ENCODE measurements around the gene OR51T1. TPM values are rescaled to one million over a fixed set of nuclear protein-coding genes. Genes with fewer than 3 reads are reported as not detected.

Gene OR51T1
- polyA plus RNA-seq, 3 donors, result not detected

GRCh38 chr11:4922304-4922703 is 40.6 kb downstream of the OR51T1 start:
- H3K4me3 Mint-ChIP-seq, result no peak overlapping the region
- H3K4me1 Mint-ChIP-seq, result no peaks in the 10 kb centered on the region
- Histone ChIP-seq H3K27me3 (ENCODE audit: control insufficient read depth in 2 of 2, insufficient read depth in 2 of 2, low read length in 2 of 2) (no peaks in the 10 kb centered on the region), H3K79me2 (ENCODE audit: insufficient read depth, low read length) (no peaks in the 10 kb centered on the region), H4K20me1 (ENCODE audit: insufficient read depth, low read length) (no peaks in the 10 kb centered on the region), H3K36me3 (replicated peaks in 1 of 2; ENCODE audit: control insufficient read depth in 1 of 2, insufficient read depth in 2 of 2, low read length in 2 of 2) (no peaks in the 10 kb centered on the region), H3K4me3 (replicated peaks in 1 of 3; ENCODE audit: low read depth in 2 of 3, low read length in 3 of 3) (no peak overlapping the region), H3K27ac (ENCODE audit: low read depth in 1 of 2, low read length in 2 of 2) (no peak overlapping the region), H3K9me3 (replicated peaks in 1 of 2; ENCODE audit: control insufficient read depth in 1 of 2, insufficient read depth in 1 of 2, low read length in 2 of 2) (no peaks in the 10 kb centered on the region), H2AFZ (ENCODE audit: insufficient read depth, low read depth, low read length, poor library complexity, severe bottlenecking) (no peak overlapping the region), H3K9ac (ENCODE audit: insufficient read depth, low read length, poor library complexity, severe bottlenecking) (no peak overlapping the region), H3K4me2 (replicated peaks; ENCODE audit: extremely low read depth, low read length, poor library complexity, severe bottlenecking) (no peak overlapping the region), H3K4me1 (ENCODE audit: control insufficient read depth in 1 of 2, insufficient read depth in 2 of 2, low read length in 2 of 2) (no peaks in the 10 kb centered on the region)
- intact Hi-C loops (cut with micrococcal nuclease), result no loop called here
- H3K27me3 Mint-ChIP-seq (ENCODE audit: low read depth in 3 of 3), result peaks cover 0 to 2% (median 2%) of the 10 kb centered on the region in 3 donors
- TF ChIP-seq CTCF (IDR thresholded peaks at IDR 0.05), result no peak
- no peak overlapping the region for H3K27ac Mint-ChIP-seq
- DNase-seq, result no peak
- H3K9me3 Mint-ChIP-seq, result peaks cover 0 to 2% (median 0%) of the 10 kb centered on the region in 7 donors
- no CpG with 5 or more reads among the region's 1 CpG for WGBS (ENCODE audit: insufficient coverage)
- H3K36me3 Mint-ChIP-seq, result no peaks in the 10 kb centered on the region

GRCh38 chr11:4924239-4924638 is 42.5 kb downstream of the OR51T1 start, which contains the start of gene OR51G1:
TSS of gene OR51G1 (minus strand) at chr11:4924339. CDS start at chr11:4924339, 0 bp downstream.
- no peaks in the 10 kb centered on the region for H3K9me3 Mint-ChIP-seq
- H3K79me2 ChIP-seq (ENCODE audit: insufficient read depth, low read length), result no peaks in the 10 kb centered on the region
- H3K9me3 ChIP-seq (replicated peaks in 1 of 2; ENCODE audit: control insufficient read depth in 1 of 2, insufficient read depth in 1 of 2, low read length in 2 of 2), result no peaks in the 10 kb centered on the region
- H4K20me1 ChIP-seq (ENCODE audit: insufficient read depth, low read length), result no peaks in the 10 kb centered on the region
- intact Hi-C loops (cut with micrococcal nuclease), result no loop called here
- peaks cover 0 to 2% (median 2%) of the 10 kb centered on the region in 3 donors for H3K27me3 Mint-ChIP-seq (ENCODE audit: low read depth in 3 of 3)
- H3K36me3 ChIP-seq (replicated peaks in 1 of 2; ENCODE audit: control insufficient read depth in 1 of 2, insufficient read depth in 2 of 2, low read length in 2 of 2), result no peaks in the 10 kb centered on the region
- H3K27ac ChIP-seq (ENCODE audit: low read depth in 1 of 2, low read length in 2 of 2), result no peak within 1 kb of the TSS
- no peak within 1 kb of the TSS for H3K9ac ChIP-seq (ENCODE audit: insufficient read depth, low read length, poor library complexity, severe bottlenecking)
- WGBS (ENCODE audit: insufficient coverage), result 83% methylated on average over 1 of the region's 1 CpG
- H3K27me3 ChIP-seq (ENCODE audit: control insufficient read depth in 2 of 2, insufficient read depth in 2 of 2, low read length in 2 of 2), result no peaks in the 10 kb centered on the region
- no peaks in the 10 kb centered on the region for H3K4me1 Mint-ChIP-seq
- no peak within 1 kb of the TSS for H3K4me2 ChIP-seq (replicated peaks; ENCODE audit: extremely low read depth, low read length, poor library complexity, severe bottlenecking)
- H3K27ac Mint-ChIP-seq, result no peak within 1 kb of the TSS
- H3K4me3 Mint-ChIP-seq, result no peak within 1 kb of the TSS
- H3K4me3 ChIP-seq (replicated peaks in 1 of 3; ENCODE audit: low read depth in 2 of 3, low read length in 3 of 3), result no peak within 1 kb of the TSS
- H3K36me3 Mint-ChIP-seq, result no peaks in the 10 kb centered on the region
- no peak for DNase-seq
- TF ChIP-seq CTCF (IDR thresholded peaks at IDR 0.05), result no peak
- H3K4me1 ChIP-seq (ENCODE audit: control insufficient read depth in 1 of 2, insufficient read depth in 2 of 2, low read length in 2 of 2), result no peaks in the 10 kb centered on the region
- H2AFZ ChIP-seq (ENCODE audit: insufficient read depth, low read depth, low read length, poor library complexity, severe bottlenecking), result no peak within 1 kb of the TSS

Data from CD14-positive monocyte (primary cell).